Measurements from ENCODE around the gene REC8.

Gene REC8

GRCh38 chr14:24185741-24186140 is 13.9 kb downstream of the REC8 start:
- no peak for TF ChIP-seq CTCF (IDR thresholded peaks at IDR 0.05)
- Mint-ChIP-seq H3K27ac (no peak overlapping the region), H3K27me3 (ENCODE audit: low read depth, poor library complexity) (peaks cover 10% of the 10 kb centered on the region), H3K9me3 (no peaks in the 10 kb centered on the region), H3K4me1 (peaks cover 32% of the 10 kb centered on the region), H3K36me3 (ENCODE audit: low read depth) (peaks cover 14% of the 10 kb centered on the region), H3K4me3 (no peak overlapping the region)
- DNase-seq = no peak

- Mint-ChIP-seq H3K4me3 (peak overlapping the region; percentile 89), H3K36me3 (ENCODE audit: low read depth) (peaks cover 25% of the 10 kb centered on the region), H3K27ac (peak overlapping the region; percentile 76), H3K9me3 (no peaks in the 10 kb centered on the region), H3K27me3 (ENCODE audit: low read depth, poor library complexity) (peaks cover 10% of the 10 kb centered on the region), H3K4me1 (peaks cover 36% of the 10 kb centered on the region)
- TF ChIP-seq CTCF (IDR thresholded peaks at IDR 0.05) = no peak
- DNase-seq = no peak
Observed at GRCh38 chr14:24186831-24187538, 15.1 kb downstream of the REC8 start.

- DNase-seq = no peak
- TF ChIP-seq CTCF (IDR thresholded peaks at IDR 0.05) = no peak
- peak overlapping the region; percentile 94 for H3K27ac Mint-ChIP-seq
- H3K4me3 Mint-ChIP-seq = peak overlapping the region; percentile 89
- peaks cover 10% of the 10 kb centered on the region for H3K27me3 Mint-ChIP-seq (ENCODE audit: low read depth, poor library complexity)
- H3K36me3 Mint-ChIP-seq (ENCODE audit: low read depth) = peaks cover 31% of the 10 kb centered on the region
- H3K9me3 Mint-ChIP-seq = no peaks in the 10 kb centered on the region
- peaks cover 40% of the 10 kb centered on the region for H3K4me1 Mint-ChIP-seq
Observed at GRCh38 chr14:24187539-24187915, 15.6 kb downstream of the REC8 start.

- H3K9me3 Mint-ChIP-seq = no peaks in the 10 kb centered on the region
- H3K27me3 Mint-ChIP-seq (ENCODE audit: low read depth, poor library complexity) = peaks cover 10% of the 10 kb centered on the region
- H3K36me3 Mint-ChIP-seq (ENCODE audit: low read depth) = peaks cover 38% of the 10 kb centered on the region
- peak; percentile 92 for DNase-seq
- peaks cover 44% of the 10 kb centered on the region for H3K4me1 Mint-ChIP-seq
- TF ChIP-seq CTCF (IDR thresholded peaks at IDR 0.05) = no peak
- peak within 1 kb of the TSS; percentile 89 for H3K4me3 Mint-ChIP-seq
- H3K27ac Mint-ChIP-seq = peak within 1 kb of the TSS; percentile 94
Observed at GRCh38 chr14:24188251-24189058, 16.6 kb downstream of the REC8 start, which contains the start of gene IPO4. TSS of gene IPO4 (minus strand) at chr14:24188816. CDS start at chr14:24188787, 29 bp downstream.

GRCh38 chr14:24189059-24189375 is 17.1 kb downstream of the REC8 start:
- TF ChIP-seq CTCF (IDR thresholded peaks at IDR 0.05) = no peak
- Mint-ChIP-seq H3K9me3 (no peaks in the 10 kb centered on the region), H3K36me3 (ENCODE audit: low read depth) (peaks cover 41% of the 10 kb centered on the region), H3K27ac (peak overlapping the region; percentile 7), H3K4me3 (peak overlapping the region; percentile 89), H3K27me3 (ENCODE audit: low read depth, poor library complexity) (peaks cover 10% of the 10 kb centered on the region), H3K4me1 (peaks cover 47% of the 10 kb centered on the region)
- no peak for DNase-seq

Measured in nephron progenitor cell (in vitro differentiated cells).